ENCODE data around the gene NOMO2.
"Not testable (repeated sequence)": the region's sequence is repeated elsewhere in the genome, so short reads cannot be mapped to it uniquely, and the experiment has no call there.

The NOMO2 gene

GRCh38 chr16:18537004-18537403, 24.9 kb downstream of the NOMO2 start:
- TF ChIP-seq CTCF (IDR thresholded peaks at IDR 0.05; ENCODE audit: extremely low read depth, insufficient read depth, missing control alignments): peak; percentile 20
- DNase-seq (ENCODE audit: low spot score); in situ Hi-C loops (cut with MboI; ENCODE audit: low pct_unique_long_range_greater_than_20kb, low sequenced_read_pairs, unreplicated experiment): not testable (repeated sequence)

GRCh38 chr16:18535519-18536168, 26.3 kb downstream of the NOMO2 start:
- in situ Hi-C loops (cut with MboI; ENCODE audit: low pct_unique_long_range_greater_than_20kb, low sequenced_read_pairs, unreplicated experiment); DNase-seq (ENCODE audit: low spot score): not testable (repeated sequence)

GRCh38 chr16:18534308-18534707, 27.6 kb downstream of the NOMO2 start:
- in situ Hi-C loops (cut with MboI; ENCODE audit: low pct_unique_long_range_greater_than_20kb, low sequenced_read_pairs, unreplicated experiment); DNase-seq (ENCODE audit: low spot score): not testable (repeated sequence)

- DNase-seq (ENCODE audit: low spot score); in situ Hi-C loops (cut with MboI; ENCODE audit: low pct_unique_long_range_greater_than_20kb, low sequenced_read_pairs, unreplicated experiment): not testable (repeated sequence)
Measured at GRCh38 chr16:18531323-18531722, 30.6 kb downstream of the NOMO2 start.

- in situ Hi-C loops (cut with MboI; ENCODE audit: low pct_unique_long_range_greater_than_20kb, low sequenced_read_pairs, unreplicated experiment); DNase-seq (ENCODE audit: low spot score): not testable (repeated sequence)
Measured at GRCh38 chr16:18530329-18530728, 31.6 kb downstream of the NOMO2 start.

- DNase-seq (ENCODE audit: low spot score); in situ Hi-C loops (cut with MboI; ENCODE audit: low pct_unique_long_range_greater_than_20kb, low sequenced_read_pairs, unreplicated experiment): not testable (repeated sequence)
Measured at GRCh38 chr16:18526547-18526946, 35.4 kb downstream of the NOMO2 start.

- in situ Hi-C loops (cut with MboI; ENCODE audit: low pct_unique_long_range_greater_than_20kb, low sequenced_read_pairs, unreplicated experiment): not testable (repeated sequence)
Measured at GRCh38 chr16:18525882-18526482, 35.9 kb downstream of the NOMO2 start.

GRCh38 chr16:18522637-18523036, 39.3 kb downstream of the NOMO2 start:
- in situ Hi-C loops (cut with MboI; ENCODE audit: low pct_unique_long_range_greater_than_20kb, low sequenced_read_pairs, unreplicated experiment); DNase-seq (ENCODE audit: low spot score): not testable (repeated sequence)

More at GRCh38 chr16:18525882-18526482, 35.9 kb downstream of the NOMO2 start:
- DNase-seq (ENCODE audit: low spot score): not testable (repeated sequence)

GRCh38 chr16:18521445-18522181, 40.3 kb downstream of the NOMO2 start:
- in situ Hi-C loops (cut with MboI; ENCODE audit: low pct_unique_long_range_greater_than_20kb, low sequenced_read_pairs, unreplicated experiment); DNase-seq (ENCODE audit: low spot score): not testable (repeated sequence)

GRCh38 chr16:18518536-18519283, 43.2 kb downstream of the NOMO2 start:
- DNase-seq (ENCODE audit: low spot score); in situ Hi-C loops (cut with MboI; ENCODE audit: low pct_unique_long_range_greater_than_20kb, low sequenced_read_pairs, unreplicated experiment): not testable (repeated sequence)

- DNase-seq (ENCODE audit: low spot score); in situ Hi-C loops (cut with MboI; ENCODE audit: low pct_unique_long_range_greater_than_20kb, low sequenced_read_pairs, unreplicated experiment): not testable (repeated sequence)
Measured at GRCh38 chr16:18498430-18498829, 63.5 kb downstream of the NOMO2 start.

- DNase-seq (ENCODE audit: low spot score); in situ Hi-C loops (cut with MboI; ENCODE audit: low pct_unique_long_range_greater_than_20kb, low sequenced_read_pairs, unreplicated experiment): not testable (repeated sequence)
Measured at GRCh38 chr16:18497032-18497431, 64.9 kb downstream of the NOMO2 start.

- DNase-seq (ENCODE audit: low spot score); in situ Hi-C loops (cut with MboI; ENCODE audit: low pct_unique_long_range_greater_than_20kb, low sequenced_read_pairs, unreplicated experiment): not testable (repeated sequence)
Measured at GRCh38 chr16:18492118-18492897, 69.6 kb downstream of the NOMO2 start.

- in situ Hi-C loops (cut with MboI; ENCODE audit: low pct_unique_long_range_greater_than_20kb, low sequenced_read_pairs, unreplicated experiment): not testable (repeated sequence)
Measured at GRCh38 chr16:18436025-18436424, 125.9 kb downstream of the NOMO2 start.

GRCh38 chr16:18415827-18416226, 146.1 kb downstream of the NOMO2 start:
- in situ Hi-C loops (cut with MboI; ENCODE audit: low pct_unique_long_range_greater_than_20kb, low sequenced_read_pairs, unreplicated experiment); DNase-seq (ENCODE audit: low spot score): not testable (repeated sequence)

More at GRCh38 chr16:18436025-18436424, 125.9 kb downstream of the NOMO2 start:
- DNase-seq (ENCODE audit: low spot score): not testable (repeated sequence)
